HG02571 (cell line): ENCODE data around the gene TMEM147.
"Not testable (repeated sequence)": the region's sequence is repeated elsewhere in the genome, so short reads cannot be mapped to it uniquely, and the experiment has no call there.

Source experiments
- ATAC-seq: cut with Tn5 transposase; IDR thresholded peaks from one replicate; pipeline ENCODE4 v1.9.1; 2021; ENCODE audit warnings: mild to moderate bottlenecking, moderate library complexity; ENCODE audit not compliant: unreplicated experiment

TMEM147 gene

DNA sequence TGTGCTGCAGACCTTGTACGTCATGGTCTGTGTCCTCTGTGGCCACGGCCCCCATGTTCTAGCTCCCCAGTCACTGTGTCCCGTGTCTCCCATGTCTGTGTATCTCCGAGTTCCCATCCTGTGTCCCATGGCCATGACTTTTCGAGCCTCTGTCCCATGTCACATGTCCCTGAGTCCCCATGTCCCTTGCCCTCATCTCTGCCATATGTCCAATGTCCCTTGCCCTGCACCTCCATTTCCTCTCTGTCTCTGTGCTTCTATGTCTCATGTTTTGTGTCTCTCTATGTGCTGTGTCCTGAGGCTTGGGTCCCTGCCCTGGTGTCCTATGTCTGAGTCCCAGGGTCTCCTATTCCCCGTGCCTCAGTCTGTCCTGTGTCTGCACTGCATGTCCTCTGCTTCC, 16.0 kb downstream of the TMEM147 start:
- no peak for ATAC-seq

GRCh38 chr19:35562336-35562735, 16.9 kb downstream of the TMEM147 start:
- ATAC-seq = no peak

- ATAC-seq = no peak
Measured at GRCh38 chr19:35562776-35563175, 17.4 kb downstream of the TMEM147 start.

GRCh38 chr19:35563207-35563829, 17.9 kb downstream of the TMEM147 start, which contains the start of gene ATP4A:
TSS of gene ATP4A (minus strand) at chr19:35563658. CDS start at chr19:35563629, 29 bp downstream.
- no peak for ATAC-seq

DNA sequence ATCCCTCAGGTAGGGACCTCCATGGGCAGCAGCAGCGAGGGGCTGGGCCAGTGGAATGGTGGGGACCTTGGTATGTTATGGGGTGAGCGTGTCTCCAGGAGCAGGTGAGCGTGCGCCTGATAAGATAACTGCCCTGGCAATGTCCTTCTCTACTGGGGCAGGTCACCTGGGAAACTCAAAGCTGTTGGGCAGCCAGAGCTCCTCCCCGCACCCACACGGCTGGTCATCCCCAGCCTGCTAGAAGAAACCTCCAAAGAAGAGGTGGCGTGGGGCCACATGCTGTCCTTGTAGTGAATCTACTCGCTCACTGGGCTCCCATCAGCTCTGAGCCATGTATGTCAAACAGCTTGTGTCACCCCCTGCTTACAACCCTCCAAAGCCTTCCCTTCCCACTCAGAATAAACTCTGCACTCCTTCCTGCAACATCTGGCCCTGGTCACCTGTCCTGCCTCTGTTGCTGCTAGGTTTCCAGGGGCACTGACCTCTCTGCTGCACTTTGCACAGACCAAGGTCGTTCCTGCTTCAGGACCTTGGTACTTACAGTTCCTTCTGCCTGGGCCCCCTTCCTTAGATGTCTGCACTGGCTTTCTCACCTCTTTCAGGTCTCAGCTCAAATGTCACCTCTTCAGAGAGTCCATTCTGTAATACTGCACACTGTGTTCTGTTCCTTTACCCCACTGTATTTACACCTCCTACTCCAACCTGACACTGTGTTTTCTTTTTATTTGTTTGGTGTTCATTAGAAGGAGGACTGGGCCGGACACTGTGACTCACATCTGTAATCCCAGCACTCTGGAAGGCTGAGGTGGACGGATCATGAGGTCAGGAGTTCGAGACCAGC, 19.8 kb downstream of the TMEM147 start:
- ATAC-seq = no peak

GRCh38 chr19:35566738-35567137, 21.3 kb downstream of the TMEM147 start:
- ATAC-seq = no peak

DNA sequence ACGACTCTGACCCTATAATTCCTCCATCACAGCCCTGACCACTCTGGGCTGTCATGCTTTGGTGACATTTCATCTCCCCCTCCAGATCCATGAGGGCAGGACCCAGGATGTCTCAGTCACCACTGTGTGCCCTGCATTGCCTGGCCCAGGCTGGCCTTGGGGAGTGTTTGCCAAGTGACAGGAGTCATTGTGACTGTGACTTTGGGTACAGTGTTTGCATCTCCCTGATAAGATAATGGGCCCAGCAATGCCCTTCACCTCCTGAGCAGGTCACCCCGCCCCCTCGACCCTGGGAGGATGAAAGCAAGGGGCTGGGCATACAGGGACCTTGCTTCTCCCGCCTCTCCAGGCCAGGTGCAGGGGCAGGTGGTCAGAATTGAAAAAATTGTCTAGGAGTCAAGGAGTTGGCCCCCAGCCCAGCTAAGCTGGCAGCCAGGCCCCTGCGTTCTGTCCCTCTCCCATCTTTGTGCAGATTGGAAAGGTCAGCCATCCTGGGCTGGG, 23.9 kb downstream of the TMEM147 start:
- no peak for ATAC-seq

DNA sequence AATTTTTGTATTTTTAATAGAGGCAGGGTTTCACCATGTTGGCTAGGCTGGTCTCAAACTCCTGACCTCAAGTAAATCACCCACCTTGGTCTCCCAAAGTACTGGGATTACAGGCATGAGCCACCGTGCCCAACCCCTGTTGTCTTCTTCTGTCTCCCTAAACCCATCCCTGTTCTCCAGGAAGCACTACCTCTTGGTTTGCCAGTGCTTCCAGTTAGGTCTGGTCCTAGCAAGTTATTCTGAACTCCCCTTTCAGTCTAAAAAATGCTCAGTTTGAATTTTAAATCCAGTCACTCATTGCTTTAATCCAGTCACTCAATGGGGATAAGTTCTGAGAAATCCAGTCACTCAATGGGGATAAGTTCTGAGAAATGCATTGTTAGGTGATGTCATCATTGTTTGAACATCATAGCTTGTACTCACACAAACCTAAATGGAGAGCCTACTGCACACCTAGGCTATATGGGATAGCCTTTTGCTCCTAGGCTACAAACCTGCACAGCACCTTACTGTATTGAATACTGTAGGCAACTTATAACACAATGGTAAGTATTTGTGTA, 26.1 kb downstream of the TMEM147 start:
- ATAC-seq = no peak

DNA sequence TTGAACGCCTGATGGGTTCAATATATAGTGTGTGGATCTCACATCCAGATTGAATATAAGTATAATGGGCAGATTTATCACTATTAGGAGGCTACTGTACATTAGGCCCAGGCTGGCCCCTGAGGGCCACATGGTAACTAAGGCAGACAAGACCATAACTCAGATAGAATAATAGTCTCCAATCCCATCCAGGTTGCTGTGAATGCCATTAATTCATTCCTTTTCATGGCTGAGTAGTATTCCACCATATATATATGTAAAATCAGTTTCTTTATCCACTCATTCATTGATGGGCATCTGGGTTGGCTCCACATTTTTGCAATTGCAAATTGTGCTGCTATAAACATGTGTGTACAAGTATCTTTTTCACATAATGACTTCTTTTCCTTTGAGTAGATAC, 32.5 kb downstream of the TMEM147 start:
- ATAC-seq = no peak

- no peak for ATAC-seq
Measured at GRCh38 chr19:35578707-35579106, 33.3 kb downstream of the TMEM147 start.

GRCh38 chr19:35582760-35583159, 37.3 kb downstream of the TMEM147 start:
- ATAC-seq = no peak

- ATAC-seq = no peak
Measured at GRCh38 chr19:35585848-35586247, 40.4 kb downstream of the TMEM147 start, which contains the start of gene PMIS2. TSS of gene PMIS2 (plus strand) at chr19:35586173. CDS start at chr19:35586260, 87 bp downstream.

GRCh38 chr19:35587321-35587720, 41.9 kb downstream of the TMEM147 start:
- no peak for ATAC-seq

GRCh38 chr19:35590875-35591274, 45.4 kb downstream of the TMEM147 start:
- ATAC-seq = no peak

DNA sequence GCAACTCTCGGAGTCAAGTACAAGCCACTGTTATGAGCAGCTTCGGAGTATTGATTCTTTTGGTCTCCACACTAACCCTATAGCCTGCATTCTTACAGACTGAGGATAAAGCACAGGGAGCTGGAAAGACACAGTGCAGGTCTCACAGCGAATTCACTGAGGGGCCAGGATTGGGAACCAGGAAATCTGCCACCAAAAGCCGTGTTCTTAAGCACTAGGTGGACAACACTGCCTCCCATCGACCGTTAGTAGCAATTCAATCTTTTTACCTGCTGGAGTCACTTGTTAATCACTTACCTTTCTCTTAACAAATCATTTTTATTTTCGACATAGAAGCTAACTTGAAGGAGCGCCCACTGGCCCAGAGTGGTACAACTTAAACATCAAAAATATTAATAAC, 46.8 kb downstream of the TMEM147 start:
- no peak for ATAC-seq

DNA sequence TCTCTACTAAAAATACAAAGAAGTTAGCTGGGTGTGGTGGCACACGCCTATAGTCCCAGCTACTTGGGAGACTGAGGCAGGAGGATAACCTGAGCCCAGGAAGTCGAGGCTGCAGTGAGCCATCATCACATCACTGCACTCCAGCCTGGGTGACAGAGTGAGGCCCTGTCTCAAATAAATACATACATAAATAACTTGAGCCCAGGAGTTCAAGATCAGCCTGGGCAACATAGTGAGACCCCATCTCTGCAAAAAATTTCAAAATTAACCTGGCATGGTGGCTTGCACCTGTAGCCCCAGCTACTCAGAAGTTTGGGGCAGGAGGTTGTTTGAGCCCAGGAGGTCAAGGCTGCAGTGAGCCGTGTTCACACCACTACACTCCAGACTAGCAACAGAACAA, 49.6 kb downstream of the TMEM147 start:
- not testable (repeated sequence) for ATAC-seq

DNA sequence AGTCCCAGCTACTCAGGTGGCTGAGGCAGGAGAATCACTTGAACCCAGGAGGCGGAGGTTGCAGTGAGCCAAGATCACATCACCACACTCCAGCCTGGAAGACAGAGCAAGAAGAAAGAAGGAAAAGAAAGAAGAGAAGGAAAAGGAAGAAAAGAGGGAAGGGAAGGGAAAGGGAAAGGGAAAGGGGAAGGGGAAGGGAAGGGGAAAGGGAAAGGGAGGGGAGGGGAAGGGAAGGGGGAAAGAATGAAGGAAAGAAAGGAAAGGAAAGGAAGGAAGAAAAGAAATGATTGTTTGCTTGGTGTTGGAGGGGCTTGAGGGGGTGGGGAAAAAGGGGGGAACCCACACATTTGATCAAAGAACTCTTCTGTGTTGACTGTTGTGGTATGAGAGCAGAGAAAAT, 50.5 kb downstream of the TMEM147 start:
- no peak for ATAC-seq

DNA sequence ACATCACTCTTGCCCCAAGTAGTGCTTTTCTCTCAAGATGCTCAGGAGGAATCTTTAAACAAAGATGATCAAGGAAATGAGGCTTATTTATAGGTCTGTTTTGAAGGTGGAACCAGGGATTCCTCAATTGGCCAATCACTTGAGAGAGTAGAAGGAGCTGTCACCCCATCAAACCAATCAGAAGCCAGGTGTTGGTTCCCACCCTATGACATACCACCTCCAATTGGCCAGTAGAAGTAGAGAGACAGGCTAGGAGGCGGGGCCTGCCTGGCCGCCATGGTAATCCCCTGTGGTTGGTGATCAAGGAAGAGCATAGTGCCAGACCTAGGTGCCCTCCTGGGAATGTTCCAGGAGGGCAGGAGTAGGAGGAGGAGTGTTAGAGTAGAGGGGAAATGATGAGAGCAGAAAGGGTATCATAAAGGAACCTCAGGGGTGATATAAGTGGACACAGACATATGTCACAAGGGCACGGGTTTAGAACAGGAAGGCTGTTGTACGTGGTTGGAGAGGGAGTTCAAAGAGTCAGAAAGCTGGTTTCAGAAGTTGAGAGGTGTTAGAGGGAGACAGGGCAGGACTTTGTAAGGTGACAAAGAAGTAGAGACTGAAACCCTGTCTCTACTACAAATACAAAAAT, 51.1 kb downstream of the TMEM147 start:
- no peak for ATAC-seq
